Lower lobe of right lung (tissue), 2 donors: Measurements from ENCODE around the gene ACTL10. TPM values are rescaled to one million over a fixed set of nuclear protein-coding genes. Genes with fewer than 3 reads are reported as not detected.
A peak's percentile ranks its signal among the peaks of the same experiment; 100 is the strongest.

Experiments
- ATAC-seq, 2 donors: fragments of 200-7000 bp; cut with Tn5 transposase; one replicate each; pipeline ENCODE4 v1.9.1; 2020 to 2022; ENCODE audit warnings: mild to moderate bottlenecking in 2 of 2, moderate library complexity in 2 of 2
- DNase-seq: peaks from one replicate; pipeline ENCODE4 v3.0.0-alpha.2; 2020
- H3K27ac ChIP-seq: fragments of 200-600 bp; one replicate; pipeline ENCODE4 v1.8.0; 2022
- H3K27me3 ChIP-seq: fragments of 200-600 bp; one replicate; pipeline ENCODE4 v1.8.0; 2022; ENCODE audit warnings: low read depth
- H3K36me3 ChIP-seq: fragments of 200-600 bp; one replicate; pipeline ENCODE4 v1.8.0; 2022; ENCODE audit warnings: mild to moderate bottlenecking
- H3K4me1 ChIP-seq: fragments of 200-600 bp; one replicate; pipeline ENCODE4 v1.8.0; 2022
- H3K4me3 ChIP-seq: fragments of 200-600 bp; one replicate; pipeline ENCODE4 v1.8.0; 2022; ENCODE audit warnings: mild to moderate bottlenecking
- H3K9me3 ChIP-seq: fragments of 200-600 bp; one replicate; pipeline ENCODE4 v1.8.0; 2022
- CTCF ChIP-seq: fragments of 200-600 bp; IDR thresholded peaks from one replicate; pipeline ENCODE4 v1.8.0; 2022; ENCODE audit warnings: antibody characterized with exemption, mild to moderate bottlenecking
- intact Hi-C: fragments of 100-400 bp; cut with DNase I; formaldehyde crosslinking; loops from one replicate; pipeline ENCODE4 v1.11.0; 2022
- total RNA-seq: library from RNA; stranded (reverse); fragmentation: NEBNext Ultra II Directional; extraction: Animal tissue kit (Norgen Biotek cat#: 25700); gene quantifications from one replicate; pipeline ENCODE4 v1.2.1, GENCODE V29; 2021
- donor health status: DM: no; HTN: yes; CAD: no; lungs with severe emphysema.

ACTL10 gene
- total RNA-seq, 1 donor from 2014 or later, result 1.3 TPM

GRCh38 chr20:33709398-33709797 lies 42.7 kb downstream of the ACTL10 start:
- intact Hi-C loops, result no loop called here
- no peaks in the 10 kb centered on the region for H3K9me3 ChIP-seq
- ATAC-seq (peak; percentile 27 to 58), DNase-seq (no peak)
- H3K36me3 ChIP-seq, result peaks cover 67% of the 10 kb centered on the region
- H3K27me3 ChIP-seq, result no peaks in the 10 kb centered on the region
- no peaks in the 10 kb centered on the region for H3K4me1 ChIP-seq
- H3K4me3 ChIP-seq, result no peak overlapping the region
- TF ChIP-seq CTCF, result no peak
- no peak overlapping the region for H3K27ac ChIP-seq

- no peak for TF ChIP-seq CTCF
- Histone ChIP-seq H3K9me3 (no peaks in the 10 kb centered on the region), H3K27me3 (no peaks in the 10 kb centered on the region), H3K27ac (no peak overlapping the region), H3K36me3 (peaks cover 70% of the 10 kb centered on the region), H3K4me1 (no peaks in the 10 kb centered on the region), H3K4me3 (no peak overlapping the region)
- intact Hi-C loops, result no loop called here
- ATAC-seq (peak; percentile 67 to 71), DNase-seq (no peak)
Measured at GRCh38 chr20:33709905-33710541, 43.3 kb downstream of the ACTL10 start.

GRCh38 chr20:33710681-33711445 lies 44.1 kb downstream of the ACTL10 start:
- DNase-seq (no peak), ATAC-seq (no peak)
- no peak for TF ChIP-seq CTCF
- no peak overlapping the region for H3K27ac ChIP-seq
- H3K27me3 ChIP-seq, result no peaks in the 10 kb centered on the region
- no peaks in the 10 kb centered on the region for H3K9me3 ChIP-seq
- H3K36me3 ChIP-seq, result peaks cover 73% of the 10 kb centered on the region
- intact Hi-C loops, result no loop called here
- no peaks in the 10 kb centered on the region for H3K4me1 ChIP-seq
- no peak overlapping the region for H3K4me3 ChIP-seq

DNA sequence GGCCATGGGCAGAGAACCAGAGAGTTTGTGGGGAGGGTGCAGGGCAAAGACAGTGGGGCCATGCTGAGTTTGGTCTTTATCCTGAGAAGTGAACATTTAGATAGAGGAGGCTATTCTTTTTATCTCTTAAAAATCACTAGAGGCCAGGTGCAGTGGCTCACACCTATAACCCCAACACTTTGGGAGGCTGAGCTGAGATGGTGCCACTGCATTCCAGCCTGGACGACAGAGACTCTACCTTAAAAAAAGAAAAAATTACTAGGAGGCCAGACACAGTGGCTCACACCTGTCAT lies 44.6 kb downstream of the ACTL10 start:
- intact Hi-C loops, result no loop called here
- H3K36me3 ChIP-seq, result peaks cover 68% of the 10 kb centered on the region

GRCh38 chr20:33713865-33714367 lies 47.2 kb downstream of the ACTL10 start:
- H3K4me1 ChIP-seq, result peaks cover 6% of the 10 kb centered on the region
- H3K27me3 ChIP-seq, result no peaks in the 10 kb centered on the region
- TF ChIP-seq CTCF, result no peak
- DNase-seq, result no peak
- H3K36me3 ChIP-seq, result peaks cover 49% of the 10 kb centered on the region
- no peak overlapping the region for H3K4me3 ChIP-seq
- intact Hi-C loops, result no loop called here
- ATAC-seq, result no peak
- H3K27ac ChIP-seq, result no peak overlapping the region
- H3K9me3 ChIP-seq, result no peaks in the 10 kb centered on the region

More for the DNA sequence above, 44.6 kb downstream of the ACTL10 start:
- DNase-seq (no peak), ATAC-seq (no peak)
- H3K27me3 ChIP-seq, result no peaks in the 10 kb centered on the region
- no peaks in the 10 kb centered on the region for H3K4me1 ChIP-seq
- no peaks in the 10 kb centered on the region for H3K9me3 ChIP-seq
- no peak for TF ChIP-seq CTCF
- no peak overlapping the region for H3K27ac ChIP-seq
- H3K4me3 ChIP-seq, result no peak overlapping the region
